GM21723 (cell line): ENCODE data around the gene DRAM2.
"Not testable (repeated sequence)": the region's sequence is repeated elsewhere in the genome, so short reads cannot be mapped to it uniquely, and the experiment has no call there.

Experiments used
- ATAC-seq: cut with Tn5 transposase; IDR thresholded peaks from one replicate; pipeline ENCODE4 v1.9.1; 2021; ENCODE audit warnings: mild to moderate bottlenecking, moderate library complexity; ENCODE audit not compliant: unreplicated experiment

The DRAM2 gene

GRCh38 chr1:111145542-111145941, 5.6 kb upstream of the DRAM2 start:
- ATAC-seq: no peak

DNA sequence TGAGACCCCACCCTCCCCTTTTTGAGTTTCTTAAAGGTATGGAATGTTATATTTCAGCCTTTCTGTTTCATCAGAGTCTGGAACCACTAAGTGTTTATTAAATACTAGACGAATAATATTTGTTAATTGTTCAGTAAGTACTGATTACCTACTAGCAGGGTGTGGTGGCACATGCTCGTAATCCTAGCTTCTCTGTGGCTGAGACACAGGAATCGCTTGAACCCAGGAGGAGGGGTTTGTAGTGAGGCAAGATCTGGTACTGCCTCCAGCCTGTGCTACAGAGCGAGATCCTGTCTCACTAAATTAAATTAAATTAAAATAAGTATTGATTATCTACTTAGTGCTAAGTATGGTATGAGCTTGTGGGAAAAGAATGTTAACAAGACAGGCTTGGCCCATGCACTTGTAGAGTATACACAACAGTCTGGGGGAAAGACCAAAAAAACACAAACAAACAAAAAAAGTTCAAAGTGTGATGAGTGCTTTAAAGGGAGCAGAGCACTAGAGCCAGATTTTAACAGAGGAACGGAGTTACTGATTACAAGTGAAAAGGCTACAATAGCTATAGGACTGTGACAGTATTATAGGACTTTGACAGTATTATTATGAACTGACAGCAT, 2.6 kb upstream of the DRAM2 start:
- no peak for ATAC-seq

GRCh38 chr1:111141245-111142220, 1.6 kb upstream of the DRAM2 start:
- no peak for ATAC-seq

- ATAC-seq: no peak
Measured at GRCh38 chr1:111140680-111140967, 731 bp upstream of the DRAM2 start.

- ATAC-seq: peak; percentile 38
Measured at GRCh38 chr1:111139324-111139955, 453 bp downstream of the DRAM2 start.

- ATAC-seq: no peak
Measured at GRCh38 chr1:111133866-111134265, 6.0 kb downstream of the DRAM2 start.

DNA sequence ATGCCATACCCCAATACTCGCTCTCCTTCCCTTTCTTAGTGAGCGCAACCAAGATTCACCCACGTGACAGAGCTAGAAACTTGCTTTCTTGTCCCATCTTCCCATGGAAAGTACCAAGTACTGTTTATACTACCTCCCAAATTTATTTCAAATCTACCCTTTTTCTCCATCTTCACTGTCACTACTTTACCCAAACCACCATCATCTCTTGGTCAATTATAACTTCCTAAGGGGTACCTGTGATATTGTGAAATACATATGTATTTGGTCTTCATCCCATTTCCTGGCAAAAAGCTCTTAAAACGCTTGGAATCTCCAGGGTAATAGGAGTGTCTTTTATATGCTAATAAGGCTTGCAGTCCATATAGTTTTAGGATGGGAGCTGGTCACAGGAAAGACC, 8.2 kb downstream of the DRAM2 start:
- ATAC-seq: no peak

GRCh38 chr1:111129376-111129775, 10.5 kb downstream of the DRAM2 start:
- ATAC-seq: no peak

DNA sequence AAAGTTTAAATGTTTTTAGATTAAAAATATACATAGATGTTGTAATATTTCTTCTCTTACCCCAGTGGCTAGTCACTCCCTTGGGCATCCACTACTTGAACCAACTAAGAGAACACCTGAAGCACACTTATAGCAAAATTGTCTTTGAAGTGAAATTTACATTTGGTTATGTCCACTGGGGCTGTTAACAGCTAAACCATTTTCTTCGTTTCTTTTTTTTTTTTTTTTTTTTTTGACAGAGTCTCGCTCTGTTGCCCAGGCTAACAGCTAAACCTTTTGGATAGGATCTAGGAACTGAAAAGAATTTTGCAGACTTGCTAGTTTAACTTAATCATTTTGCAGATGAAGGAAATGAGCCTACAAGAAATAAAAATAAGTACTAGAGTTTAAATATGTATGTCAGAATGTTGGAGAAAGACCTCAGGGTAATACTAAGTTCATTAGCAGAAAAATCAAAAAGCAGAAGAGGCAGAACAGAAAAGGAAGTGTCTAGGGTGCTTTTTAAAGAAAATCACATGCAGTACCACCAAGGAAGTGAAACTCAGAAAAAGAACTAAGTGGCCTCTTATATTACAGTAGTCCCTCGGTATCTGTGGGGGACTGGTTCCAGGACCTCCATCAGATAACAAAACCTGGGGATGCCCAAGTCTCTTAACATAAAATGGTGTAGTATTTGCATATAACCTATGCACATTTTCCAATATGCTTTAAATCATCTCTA, 11.8 kb downstream of the DRAM2 start:
- peak; percentile 88 for ATAC-seq

GRCh38 chr1:111126354-111126753, 13.5 kb downstream of the DRAM2 start:
- ATAC-seq: no peak

DNA sequence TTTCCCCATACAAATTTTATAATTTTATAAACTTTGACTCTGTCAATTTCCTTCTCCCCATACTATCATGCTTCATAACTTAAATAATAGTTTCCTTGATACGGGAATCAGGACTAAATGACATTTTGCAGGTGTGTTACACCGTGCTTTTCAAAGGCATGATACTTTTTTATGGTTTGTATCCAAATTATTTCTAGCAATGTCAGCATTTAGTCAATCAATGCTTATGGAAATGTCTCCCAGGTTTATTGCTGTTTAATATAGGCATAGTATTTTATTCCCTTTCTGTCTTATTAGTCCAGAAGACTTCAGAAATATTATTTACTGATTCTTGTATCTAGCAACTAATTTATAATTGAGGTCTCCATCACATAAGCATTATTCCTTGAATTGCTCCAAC, 23.4 kb downstream of the DRAM2 start:
- no peak for ATAC-seq

GRCh38 chr1:111110197-111110899, 29.5 kb downstream of the DRAM2 start:
- ATAC-seq: no peak

DNA sequence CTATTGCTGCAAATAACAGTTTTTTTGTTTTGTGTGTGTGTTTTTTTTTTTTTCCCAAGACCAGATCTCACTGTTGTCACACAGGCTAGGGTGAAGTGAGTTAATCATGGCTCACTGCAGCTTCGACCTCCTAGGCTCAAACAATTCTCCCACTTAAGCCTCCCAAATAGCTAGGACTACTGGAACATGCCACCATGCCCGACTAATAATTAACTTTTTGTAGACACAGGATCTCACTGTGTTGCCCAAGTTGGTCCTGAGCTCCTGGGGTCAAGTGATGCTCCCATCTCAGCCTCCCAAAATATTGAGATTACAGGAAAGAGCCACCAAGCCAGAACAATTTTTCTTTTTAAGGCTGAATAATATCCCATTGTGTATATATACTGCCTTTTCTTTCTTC, 34.9 kb downstream of the DRAM2 start:
- ATAC-seq: no peak

- ATAC-seq: no peak
Measured at GRCh38 chr1:111101854-111102642, 37.8 kb downstream of the DRAM2 start.

- no peak for ATAC-seq
Measured at GRCh38 chr1:111099289-111099688, 40.6 kb downstream of the DRAM2 start.

DNA sequence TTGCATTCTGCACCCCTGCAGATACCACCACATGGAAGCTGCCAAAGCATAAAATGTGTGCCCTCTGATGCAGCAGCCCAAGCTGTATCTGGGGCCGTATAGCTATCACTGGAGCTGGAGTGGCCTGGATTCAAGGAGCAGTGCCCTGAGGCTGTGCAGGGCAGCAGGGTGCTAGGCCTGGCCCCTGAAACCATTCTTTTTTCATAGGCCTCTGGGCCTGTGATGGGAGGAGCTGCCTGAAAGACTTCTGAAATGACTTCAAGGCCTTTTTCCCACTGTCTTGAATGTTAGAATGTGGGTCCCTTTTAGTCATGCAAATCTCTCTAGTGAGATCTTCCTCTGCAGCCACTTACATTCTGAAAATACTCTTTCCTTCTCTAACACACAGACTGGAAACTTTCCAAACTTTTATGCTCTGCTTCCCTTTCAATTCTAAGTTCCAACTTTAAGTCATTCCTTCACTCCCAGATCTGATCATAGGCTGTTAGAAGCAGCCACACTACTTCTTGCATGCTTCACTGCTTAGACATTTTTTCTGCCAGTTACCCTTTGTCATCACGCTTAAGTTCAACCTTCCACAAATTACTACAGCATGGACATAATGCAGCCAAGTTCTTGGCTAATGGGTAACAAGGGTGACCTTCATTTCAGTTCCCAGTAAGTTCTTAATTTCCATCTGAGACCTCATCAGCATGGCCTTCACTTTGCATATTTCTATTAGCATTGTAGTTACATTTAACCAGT, 42.4 kb downstream of the DRAM2 start:
- no peak for ATAC-seq

- ATAC-seq: not testable (repeated sequence)
Measured at GRCh38 chr1:111095421-111095820, 44.5 kb downstream of the DRAM2 start.

GRCh38 chr1:111089638-111090037, 50.3 kb downstream of the DRAM2 start:
- ATAC-seq: no peak

DNA sequence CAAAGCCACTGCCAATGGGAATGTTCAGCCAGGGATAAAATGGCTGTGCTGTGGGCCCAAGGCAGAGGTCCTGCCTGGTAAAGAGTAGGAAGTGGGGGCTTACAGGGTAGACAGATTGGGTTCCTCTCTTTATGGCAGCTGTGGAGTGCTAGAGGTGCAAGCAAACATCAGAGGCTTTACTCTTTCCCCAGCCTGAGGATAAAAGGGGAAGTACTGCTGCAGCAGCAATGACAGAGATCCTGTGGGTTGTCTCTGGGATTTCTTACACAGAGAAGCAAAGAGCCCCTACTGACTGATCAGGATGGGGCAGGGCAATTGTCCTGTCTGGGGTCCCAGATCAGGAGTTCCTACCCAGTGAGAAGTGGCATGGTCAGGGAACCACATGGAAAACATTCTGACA, 54.2 kb downstream of the DRAM2 start:
- ATAC-seq: no peak
